SIG-M5 treated with dmso at 0.1 percent for 504 hours (cell line): Measurements from ENCODE around the gene EYS.
"Not testable (repeated sequence)": the region's sequence is repeated elsewhere in the genome, so short reads cannot be mapped to it uniquely, and the experiment has no call there.

Source experiments
- DNase-seq: peaks from one replicate; lab custom pipeline; 2025; ENCODE audit not compliant: unreplicated experiment; lab: John Stamatoyannopoulos, UW

EYS gene

GRCh38 chr6:64258302-64258701, 1448.7 kb downstream of the EYS start:
- no peak for DNase-seq

DNA sequence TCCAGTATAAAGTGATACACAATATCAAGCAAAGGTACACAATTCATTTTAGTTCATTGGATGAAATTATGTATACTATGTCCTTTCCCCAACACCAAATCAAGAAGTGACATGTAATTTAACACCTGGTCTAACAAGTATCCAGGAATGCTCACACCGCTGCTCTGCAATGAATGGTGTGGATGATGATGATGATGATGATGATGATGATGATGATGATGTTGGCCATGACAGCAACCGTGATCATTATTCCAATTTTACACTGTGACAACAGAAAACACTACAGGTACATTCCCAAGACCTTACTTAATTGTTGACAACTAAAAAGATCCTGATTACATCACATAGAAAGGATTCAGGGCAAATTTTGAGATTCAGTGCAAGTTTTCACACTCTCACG, 1449.4 kb downstream of the EYS start:
- no peak for DNase-seq

GRCh38 chr6:64256483-64256882, 1450.5 kb downstream of the EYS start:
- DNase-seq, result no peak

DNA sequence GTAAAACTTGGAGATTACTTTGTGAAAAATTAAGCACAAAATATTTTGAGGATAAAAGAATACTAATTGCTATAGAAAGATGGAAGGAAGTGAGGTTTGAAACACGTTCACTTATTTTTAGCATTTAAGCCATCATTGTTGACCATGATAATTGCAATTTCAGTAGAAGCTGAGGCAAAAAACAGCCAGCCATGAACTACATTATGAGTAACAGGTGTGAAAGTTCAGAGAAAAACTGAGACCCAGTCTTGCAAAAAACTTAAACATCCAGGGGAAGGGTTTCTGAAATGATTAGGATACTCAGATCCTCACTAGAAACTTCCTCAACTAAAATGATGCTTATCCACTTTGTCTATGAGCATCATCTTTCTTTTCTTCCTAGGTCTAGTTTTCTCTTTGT, 1452.0 kb downstream of the EYS start:
- no peak for DNase-seq

GRCh38 chr6:64254558-64254957, 1452.5 kb downstream of the EYS start:
- no peak for DNase-seq

DNA sequence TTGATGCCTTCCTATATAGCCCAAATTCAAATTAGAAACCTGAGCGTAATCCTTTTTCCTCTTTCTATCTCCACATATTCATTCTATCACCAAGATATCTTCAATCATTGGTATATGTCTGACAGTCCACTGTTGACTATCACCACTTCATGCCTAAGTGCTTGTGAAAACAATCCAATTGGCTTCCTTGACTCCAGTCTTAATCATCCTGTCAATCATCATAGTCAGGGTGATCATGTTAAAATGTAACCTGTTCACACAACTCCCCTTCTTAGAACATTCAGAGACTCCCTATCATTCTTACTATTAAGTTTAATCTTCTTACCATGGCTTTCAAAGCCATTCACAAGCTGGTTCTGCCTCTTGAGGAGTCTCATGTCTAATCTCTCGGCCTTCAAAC, 1454.8 kb downstream of the EYS start:
- DNase-seq, result no peak

DNA sequence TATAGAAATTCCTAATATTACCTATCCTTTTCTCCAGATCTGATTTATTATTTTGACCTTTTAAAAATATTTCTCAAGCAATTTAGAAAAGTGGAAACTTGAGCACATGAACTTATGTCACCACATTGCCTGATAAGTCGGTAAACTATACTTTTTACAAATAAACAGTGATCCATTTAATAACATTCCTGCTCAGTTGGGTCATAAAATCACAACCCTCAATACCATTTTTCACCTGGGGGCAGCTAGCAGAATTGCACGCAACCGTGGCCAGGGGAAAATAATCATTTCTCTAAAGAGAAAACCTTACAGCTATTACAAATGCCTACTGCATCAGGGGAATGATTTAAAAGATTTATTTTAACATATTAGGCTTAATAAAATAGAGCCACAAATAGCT, 1456.9 kb downstream of the EYS start:
- no peak for DNase-seq

DNA sequence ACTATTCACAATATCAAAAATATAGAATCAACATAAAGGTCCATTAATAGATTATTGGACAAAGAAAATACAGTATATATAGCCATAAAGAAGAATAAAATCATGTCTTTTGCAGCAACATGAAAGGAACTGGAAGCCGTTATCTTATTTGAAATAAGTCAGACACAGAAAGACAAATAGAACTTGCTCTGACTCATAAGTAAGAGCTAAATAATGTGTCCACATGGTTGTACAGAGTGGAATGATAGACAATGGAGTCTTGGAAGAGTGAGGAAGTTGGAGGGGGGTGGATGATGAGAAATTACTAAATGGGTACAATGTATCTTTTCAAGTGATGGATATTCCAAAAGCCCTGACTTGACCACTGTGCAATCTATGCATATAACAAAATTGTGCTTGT, 1457.9 kb downstream of the EYS start:
- no peak for DNase-seq

DNA sequence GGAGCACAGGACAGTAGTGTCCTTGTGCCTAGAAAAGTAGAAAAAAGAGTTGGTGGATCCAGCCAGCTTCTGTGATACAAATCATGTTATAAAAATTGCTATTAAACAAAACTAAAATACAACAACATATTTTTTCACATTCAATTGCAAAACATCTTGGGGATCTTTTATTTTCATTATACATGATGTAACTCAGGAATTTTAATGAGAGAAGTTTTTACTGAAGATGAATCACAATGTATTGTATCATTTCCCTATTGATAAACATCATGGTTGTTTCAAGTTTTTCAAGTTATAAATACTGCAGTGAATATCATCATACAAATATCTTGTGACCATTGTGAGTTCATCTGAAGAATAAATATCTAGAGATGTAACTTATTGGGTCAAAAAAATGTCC, 1463.4 kb downstream of the EYS start:
- no peak for DNase-seq

GRCh38 chr6:64238908-64239307, 1468.1 kb downstream of the EYS start:
- DNase-seq, result not testable (repeated sequence)

GRCh38 chr6:64238071-64238470, 1469.0 kb downstream of the EYS start:
- no peak for DNase-seq

GRCh38 chr6:64233746-64234145, 1473.3 kb downstream of the EYS start:
- DNase-seq, result no peak

GRCh38 chr6:64231928-64232327, 1475.1 kb downstream of the EYS start:
- no peak for DNase-seq

GRCh38 chr6:64230530-64230929, 1476.5 kb downstream of the EYS start:
- DNase-seq, result no peak

- DNase-seq, result no peak
These were observed 1479.2 kb downstream of the EYS start for GRCh38 chr6:64227863-64228262.

GRCh38 chr6:64225503-64225902, 1481.5 kb downstream of the EYS start:
- DNase-seq, result no peak

DNA sequence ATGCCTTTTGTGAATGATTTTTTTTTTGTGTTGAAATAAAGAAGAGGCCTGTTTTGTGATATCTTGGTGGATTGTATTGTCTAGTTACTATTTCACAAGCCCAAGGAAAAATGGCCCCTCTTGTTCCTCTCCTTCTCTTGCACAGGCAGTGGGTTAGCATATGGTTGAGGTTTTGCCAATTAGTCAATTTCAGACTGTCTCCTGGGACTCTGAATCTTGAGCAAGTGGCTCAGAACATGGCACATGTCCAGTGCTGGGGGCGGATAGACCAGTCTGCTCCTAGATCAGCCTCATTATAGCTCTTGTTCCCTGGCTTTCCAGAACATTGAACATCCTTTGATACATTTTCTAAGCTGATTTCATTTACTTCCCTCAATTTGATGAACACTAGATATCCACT, 1482.2 kb downstream of the EYS start:
- DNase-seq, result no peak

DNA sequence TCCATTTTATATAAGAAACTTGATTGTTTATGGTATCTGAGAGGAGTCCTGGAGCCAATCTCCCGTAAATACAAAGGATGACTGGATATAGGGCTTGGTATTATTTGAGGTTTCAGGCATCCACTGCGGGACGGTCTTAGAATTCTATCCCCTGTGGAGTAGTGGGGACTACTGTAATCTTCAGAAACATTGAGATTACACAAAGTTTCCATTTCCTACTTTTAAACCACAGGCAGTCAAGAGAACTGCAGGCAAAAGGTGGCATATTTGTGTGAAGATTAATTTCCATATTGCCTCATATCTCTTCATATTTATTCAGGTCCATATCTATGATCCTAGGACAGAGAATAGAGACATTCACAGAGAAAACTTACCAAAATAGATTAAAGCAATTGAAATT, 1485.2 kb downstream of the EYS start:
- DNase-seq, result no peak

DNA sequence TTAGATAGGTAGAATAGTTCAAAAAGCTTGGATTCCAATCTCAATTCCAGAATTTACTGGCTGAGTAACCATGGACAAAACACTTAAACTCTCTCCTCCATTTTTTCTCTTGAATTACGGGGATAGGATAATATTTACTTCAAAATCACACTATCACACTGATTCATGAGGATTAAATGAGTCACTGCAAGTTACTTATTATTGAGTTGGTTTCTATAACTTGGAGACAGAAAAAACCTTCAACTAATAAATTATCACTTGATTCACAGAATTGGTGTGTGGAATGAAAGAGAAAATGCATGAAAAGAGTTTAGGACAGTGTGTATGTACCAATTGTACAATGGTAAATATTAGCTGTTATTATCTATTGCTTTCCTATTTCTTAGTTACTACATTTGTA, 1486.2 kb downstream of the EYS start:
- DNase-seq, result no peak

- DNase-seq, result no peak
These were observed 1489.1 kb downstream of the EYS start for GRCh38 chr6:64217721-64218620.

- DNase-seq, result no peak
These were observed 1492.7 kb downstream of the EYS start for GRCh38 chr6:64214373-64214772.

- no peak for DNase-seq
These were observed 1493.3 kb downstream of the EYS start for GRCh38 chr6:64213697-64214096.

DNA sequence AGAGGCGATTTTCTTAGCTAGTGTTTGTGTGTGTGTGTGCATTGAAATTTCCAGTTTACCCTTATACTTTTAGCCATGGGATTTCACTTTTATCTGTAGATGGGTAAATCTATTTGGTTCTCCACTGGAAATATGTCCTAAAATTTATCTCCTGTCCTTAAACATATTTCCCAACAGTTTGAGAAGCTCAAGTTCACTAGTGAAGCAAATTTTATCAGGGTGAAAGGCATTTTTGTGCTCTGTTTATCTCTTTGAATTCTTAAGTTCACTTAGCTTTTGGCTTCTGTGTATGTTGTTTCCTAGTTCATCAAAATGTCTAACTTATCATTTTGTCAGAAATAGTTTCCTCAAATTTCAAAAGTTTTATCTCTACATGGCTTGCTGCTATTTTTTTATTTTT, 1509.8 kb downstream of the EYS start:
- DNase-seq, result no peak
